Tibial nerve (tissue), 4 donors: ENCODE data around the gene RNF111. TPM values are rescaled to one million over a fixed set of nuclear protein-coding genes. Genes with fewer than 3 reads are reported as not detected.

Source experiments
- DNase-seq, 2 donors: peaks; one replicate each; pipeline ENCODE4 v3.0.0-alpha.2; 2019; ENCODE audit warnings: low spot score in 2 of 2
- H3K27ac ChIP-seq, 4 donors: fragments of 200-600 bp; sonication (generic) in 3 of 4; one replicate each; pipeline ENCODE4 v1.5.1; 2017 to 2019; ENCODE audit warnings: mild to moderate bottlenecking in 1 of 4
- H3K27me3 ChIP-seq, 2 donors: fragments of 200-600 bp; sonication (generic) in 1 of 2; one replicate each; pipeline versions ENCODE4 v1.5.1 to v1.6.0; 2017 to 2019
- H3K36me3 ChIP-seq, 3 donors: fragments of 200-600 bp; sonication (generic); one replicate each; pipeline ENCODE4 v1.5.1; 2018 to 2019
- H3K4me1 ChIP-seq, 4 donors: fragments of 200-600 bp; sonication (generic) in 3 of 4; one replicate each; pipeline ENCODE4 v1.5.1; 2017 to 2019
- H3K4me3 ChIP-seq, 4 donors: fragments of 200-600 bp; sonication (generic) in 3 of 4; one replicate each; pipeline ENCODE4 v1.5.1; 2017 to 2019; ENCODE audit warnings: mild to moderate bottlenecking in 1 of 4, moderate library complexity in 1 of 4
- H3K9me3 ChIP-seq, 4 donors: fragments of 200-600 bp; sonication (generic) in 3 of 4; one replicate each; pipeline ENCODE4 v1.5.1; 2017 to 2019
- EP300 ChIP-seq, 2 donors: sonication (generic); formaldehyde crosslinking; IDR thresholded peaks; one replicate each; pipeline ENCODE4 v1.6.1; 2017; ENCODE audit warnings: antibody characterized with exemption in 2 of 2, mild to moderate bottlenecking in 1 of 2
- POLR2A ChIP-seq, 2 donors: fragments of 450-650 bp; IDR thresholded peaks; one replicate each; pipeline ENCODE4 v1.6.1; 2017; ENCODE audit warnings: antibody characterized with exemption in 2 of 2, mild to moderate bottlenecking in 2 of 2, moderate library complexity in 2 of 2
- WGBS, 2 donors: methylation state at CpG; one replicate each; pipeline ENCODE4 v1.1.5; 2018; 5-methylcytosine and 5-hydroxymethylcytosine counted together
- total RNA-seq, 4 donors: library from RNA; depleted of rRNA; stranded (reverse); fragments of >200 nt; gene quantifications; one replicate each; pipeline ENCODE4 v1.1.0, GENCODE V29; 2016
- TF ChIP-seq, protein P1 (sequence below), 5 experiments: fragments of 200-600 bp in 3 of 5; fragments of 450-650 bp in 2 of 5; sonication (generic) in 3 of 5; IDR thresholded peaks; one replicate each; pipeline ENCODE4 v1.5.1; 2016 to 2019; ENCODE audit warnings: antibody characterized with exemption in 5 of 5, mild to moderate bottlenecking in 3 of 5, moderate library complexity in 2 of 5

Gene RNF111
- total RNA-seq, 4 donors from 2014 or later = 18.8 to 30.3 (median 20.6) TPM

DNA sequence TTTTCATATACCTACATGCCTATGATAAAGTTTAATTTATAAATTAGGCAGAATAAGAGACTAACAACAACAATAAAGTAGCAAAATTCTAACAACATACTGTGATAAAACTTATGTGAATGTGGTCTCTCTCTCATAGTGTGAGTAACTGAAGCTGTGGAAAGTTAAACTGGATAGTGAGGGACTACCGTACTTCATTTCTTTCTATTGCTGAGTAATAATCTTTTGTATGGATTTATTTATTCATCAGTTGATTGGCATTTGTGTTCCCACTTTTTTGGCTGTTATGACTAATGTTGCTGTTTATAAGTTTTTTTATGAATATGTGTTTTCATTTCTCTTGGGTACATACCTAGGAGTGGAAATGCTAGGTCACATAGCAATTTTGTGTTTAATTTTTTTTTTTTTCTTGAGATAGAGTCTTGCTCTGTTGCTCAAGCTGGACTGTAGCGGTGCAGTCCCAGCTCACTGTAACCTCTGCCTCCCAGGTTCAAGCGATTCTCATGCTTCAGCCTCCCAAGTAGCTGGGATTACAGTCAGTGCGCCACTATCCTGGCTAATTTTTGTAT, 41.0 kb downstream of the RNF111 start:
- peaks cover 0 to 19% (median 0%) of the 10 kb centered on the region in 4 donors for H3K4me1 ChIP-seq
- H3K4me3 ChIP-seq = no peak overlapping the region
- no peak for DNase-seq
- H3K9me3 ChIP-seq = no peaks in the 10 kb centered on the region
- TF ChIP-seq, protein P1, sequence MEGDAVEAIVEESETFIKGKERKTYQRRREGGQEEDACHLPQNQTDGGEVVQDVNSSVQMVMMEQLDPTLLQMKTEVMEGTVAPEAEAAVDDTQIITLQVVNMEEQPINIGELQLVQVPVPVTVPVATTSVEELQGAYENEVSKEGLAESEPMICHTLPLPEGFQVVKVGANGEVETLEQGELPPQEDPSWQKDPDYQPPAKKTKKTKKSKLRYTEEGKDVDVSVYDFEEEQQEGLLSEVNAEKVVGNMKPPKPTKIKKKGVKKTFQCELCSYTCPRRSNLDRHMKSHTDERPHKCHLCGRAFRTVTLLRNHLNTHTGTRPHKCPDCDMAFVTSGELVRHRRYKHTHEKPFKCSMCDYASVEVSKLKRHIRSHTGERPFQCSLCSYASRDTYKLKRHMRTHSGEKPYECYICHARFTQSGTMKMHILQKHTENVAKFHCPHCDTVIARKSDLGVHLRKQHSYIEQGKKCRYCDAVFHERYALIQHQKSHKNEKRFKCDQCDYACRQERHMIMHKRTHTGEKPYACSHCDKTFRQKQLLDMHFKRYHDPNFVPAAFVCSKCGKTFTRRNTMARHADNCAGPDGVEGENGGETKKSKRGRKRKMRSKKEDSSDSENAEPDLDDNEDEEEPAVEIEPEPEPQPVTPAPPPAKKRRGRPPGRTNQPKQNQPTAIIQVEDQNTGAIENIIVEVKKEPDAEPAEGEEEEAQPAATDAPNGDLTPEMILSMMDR (IDR thresholded peaks at IDR 0.05) = no peak
- TF ChIP-seq POLR2A (IDR thresholded peaks at IDR 0.05) (no peak), EP300 (IDR thresholded peaks at IDR 0.05) (no peak)
- 93 to 94% methylated on average over 4 of the region's 4 CpGs for WGBS, 2 donors
- peaks cover 0 to 28% (median 0%) of the 10 kb centered on the region in 3 donors for H3K36me3 ChIP-seq
- no peaks in the 10 kb centered on the region for H3K27me3 ChIP-seq
- H3K27ac ChIP-seq = no peak overlapping the region

DNA sequence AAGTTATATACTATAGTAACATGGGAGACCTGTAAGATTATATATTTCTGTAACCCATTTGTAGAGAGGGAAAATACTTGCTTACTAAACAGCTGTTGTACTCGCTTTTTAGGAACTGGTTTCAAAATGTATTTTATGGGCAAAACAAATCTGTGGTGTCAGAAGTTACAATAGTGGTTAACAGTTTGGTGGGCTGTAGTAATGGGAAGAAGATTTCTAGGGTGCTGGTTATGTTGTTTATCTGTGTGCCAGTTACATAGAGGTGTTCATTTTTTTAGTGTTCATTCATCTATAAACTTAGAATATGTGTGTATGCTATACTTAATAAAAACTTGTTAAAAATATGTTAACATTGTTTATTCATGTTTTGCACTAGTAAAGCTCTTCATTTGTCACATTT, 42.1 kb downstream of the RNF111 start:
- 74 to 84% methylated on average over 1 of the region's 1 CpG for WGBS, 2 donors
- TF ChIP-seq, protein P1 (IDR thresholded peaks at IDR 0.05) = no peak
- TF ChIP-seq EP300 (IDR thresholded peaks at IDR 0.05) (no peak), POLR2A (IDR thresholded peaks at IDR 0.05) (no peak)
- Histone ChIP-seq H3K27ac (no peak overlapping the region), H3K36me3 (peaks cover 0 to 28% (median 0%) of the 10 kb centered on the region in 3 donors), H3K4me3 (no peak overlapping the region), H3K9me3 (no peaks in the 10 kb centered on the region), H3K27me3 (no peaks in the 10 kb centered on the region), H3K4me1 (peaks cover 0 to 19% (median 0%) of the 10 kb centered on the region in 4 donors)
- no peak for DNase-seq

DNA sequence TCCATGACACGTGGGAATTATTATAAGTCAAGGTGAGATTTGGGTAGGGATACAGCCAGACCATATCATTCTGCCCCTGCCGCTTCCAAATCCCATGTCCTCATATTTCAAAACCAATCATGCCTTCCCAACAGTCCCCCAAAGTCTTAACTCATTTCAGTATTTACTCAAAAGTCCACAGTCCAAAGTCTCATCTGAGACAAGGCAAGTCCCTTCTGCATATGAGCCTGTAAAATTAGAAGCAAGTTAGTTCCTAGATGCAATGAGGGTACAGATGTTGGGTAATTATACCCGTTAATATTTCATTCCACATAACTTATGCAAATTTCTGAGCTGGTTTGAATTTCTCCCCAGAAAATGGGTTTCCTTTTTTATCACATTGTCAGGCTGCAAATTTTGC, 47.7 kb downstream of the RNF111 start:
- no peak for DNase-seq
- no peaks in the 10 kb centered on the region for H3K27me3 ChIP-seq
- H3K4me1 ChIP-seq = peaks cover 0 to 11% (median 0%) of the 10 kb centered on the region in 4 donors
- 94 to 95% methylated on average over 3 of the region's 3 CpGs for whole genome bisulfite sequencing, 2 donors
- H3K9me3 ChIP-seq = no peaks in the 10 kb centered on the region
- peaks cover 0 to 46% (median 0%) of the 10 kb centered on the region in 3 donors for H3K36me3 ChIP-seq
- TF ChIP-seq, protein P1 (IDR thresholded peaks at IDR 0.05) = no peak
- TF ChIP-seq EP300 (IDR thresholded peaks at IDR 0.05) (no peak), POLR2A (IDR thresholded peaks at IDR 0.05) (no peak)
- H3K4me3 ChIP-seq = no peak overlapping the region
- no peak overlapping the region for H3K27ac ChIP-seq

DNA sequence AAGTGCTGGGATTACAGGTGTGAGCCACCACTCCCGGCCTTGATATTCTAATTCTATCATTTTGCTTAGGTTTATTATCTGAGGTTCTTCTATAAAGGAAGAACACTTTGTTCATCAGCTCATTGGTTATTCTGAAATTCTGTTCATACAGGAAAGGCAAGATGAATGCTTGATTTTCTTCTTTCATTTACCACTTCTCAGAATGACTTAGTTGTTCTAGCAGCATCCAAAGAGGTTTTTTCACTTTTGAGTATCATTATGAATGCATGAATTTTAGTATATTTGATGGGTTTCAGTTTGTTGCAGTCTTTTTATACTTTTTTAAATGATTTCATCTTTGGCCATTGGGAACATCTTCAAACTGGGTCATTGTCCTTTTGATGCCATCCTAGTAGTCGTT, 51.8 kb downstream of the RNF111 start:
- Histone ChIP-seq H3K4me1 (peaks cover 0 to 8% (median 0%) of the 10 kb centered on the region in 4 donors), H3K9me3 (no peaks in the 10 kb centered on the region), H3K4me3 (no peak overlapping the region), H3K27ac (no peak overlapping the region), H3K36me3 (peaks cover 0 to 26% (median 0%) of the 10 kb centered on the region in 3 donors), H3K27me3 (no peaks in the 10 kb centered on the region)
- 81 to 90% methylated on average over 2 of the region's 2 CpGs for WGBS, 2 donors
- TF ChIP-seq EP300 (IDR thresholded peaks at IDR 0.05) (no peak), POLR2A (IDR thresholded peaks at IDR 0.05) (no peak)
- TF ChIP-seq, protein P1 (IDR thresholded peaks at IDR 0.05) = no peak
- DNase-seq = no peak

DNA sequence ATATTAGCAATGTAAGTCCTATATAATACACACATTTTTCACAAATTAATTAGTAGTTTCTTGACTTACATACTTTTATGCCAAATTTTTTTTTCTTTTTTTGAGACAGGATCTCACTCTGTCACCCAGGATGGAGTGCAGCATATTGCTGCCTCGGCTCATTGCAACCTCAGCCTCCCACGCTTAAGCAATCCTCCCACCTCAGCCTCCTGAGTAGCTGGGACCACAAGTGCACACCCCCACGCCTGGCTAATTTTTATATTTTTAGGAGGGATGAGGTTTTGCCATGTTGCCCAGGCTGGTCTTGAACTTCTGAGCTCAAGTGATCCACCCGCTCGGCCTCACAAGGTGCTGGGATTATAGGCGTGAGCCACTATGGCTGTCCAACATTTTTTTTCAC, 54.6 kb downstream of the RNF111 start:
- no peak overlapping the region for H3K4me3 ChIP-seq
- H3K27me3 ChIP-seq = no peaks in the 10 kb centered on the region
- H3K4me1 ChIP-seq = peaks cover 0 to 14% (median 1%) of the 10 kb centered on the region in 4 donors
- 95 to 97% methylated on average over 6 of the region's 6 CpGs for WGBS, 2 donors
- H3K9me3 ChIP-seq = no peaks in the 10 kb centered on the region
- H3K36me3 ChIP-seq = peaks cover 0 to 12% (median 0%) of the 10 kb centered on the region in 3 donors
- H3K27ac ChIP-seq = no peak overlapping the region
- no peak for DNase-seq
- TF ChIP-seq, protein P1 (IDR thresholded peaks at IDR 0.05) = no peak
- TF ChIP-seq EP300 (IDR thresholded peaks at IDR 0.05) (no peak), POLR2A (IDR thresholded peaks at IDR 0.05) (no peak)
